HG03558 (cell line): Measurements from ENCODE around the gene COX8C.

Experiments
- ATAC-seq: cut with Tn5 transposase; IDR thresholded peaks from one replicate; pipeline ENCODE4 v1.9.1; 2021; ENCODE audit warnings: moderate number of reproducible peaks; ENCODE audit not compliant: unreplicated experiment; ENCODE audit errors: extremely low read depth

The COX8C gene, protein sequence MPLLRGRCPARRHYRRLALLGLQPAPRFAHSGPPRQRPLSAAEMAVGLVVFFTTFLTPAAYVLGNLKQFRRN

GRCh38 chr14:93346926-93347721 lies at the start of gene COX8C:
Gene COX8C (plus strand): TSS chr14:93347182. CDS start chr14:93347269, 87 bp downstream.
- ATAC-seq: no peak

DNA sequence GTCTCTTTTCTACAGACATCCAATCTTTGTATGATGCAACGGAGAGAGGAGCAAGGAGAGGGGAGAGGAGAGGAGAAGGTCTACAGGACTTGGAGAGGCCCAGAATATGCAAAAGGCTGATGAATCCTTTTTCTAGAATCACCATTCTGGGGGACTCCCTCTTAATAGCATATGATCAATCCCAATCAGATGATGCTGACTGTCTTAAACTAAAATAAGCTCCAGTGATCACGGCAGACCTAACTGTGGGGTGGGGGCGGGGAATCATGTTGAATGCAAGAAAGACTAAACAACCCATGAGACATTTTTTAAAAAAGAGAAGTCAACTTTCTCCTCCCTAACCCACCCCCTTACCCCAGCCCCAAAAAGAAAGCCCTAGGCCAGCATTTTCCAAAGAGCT lies 47.6 kb upstream of the COX8C start:
- no peak for ATAC-seq

DNA sequence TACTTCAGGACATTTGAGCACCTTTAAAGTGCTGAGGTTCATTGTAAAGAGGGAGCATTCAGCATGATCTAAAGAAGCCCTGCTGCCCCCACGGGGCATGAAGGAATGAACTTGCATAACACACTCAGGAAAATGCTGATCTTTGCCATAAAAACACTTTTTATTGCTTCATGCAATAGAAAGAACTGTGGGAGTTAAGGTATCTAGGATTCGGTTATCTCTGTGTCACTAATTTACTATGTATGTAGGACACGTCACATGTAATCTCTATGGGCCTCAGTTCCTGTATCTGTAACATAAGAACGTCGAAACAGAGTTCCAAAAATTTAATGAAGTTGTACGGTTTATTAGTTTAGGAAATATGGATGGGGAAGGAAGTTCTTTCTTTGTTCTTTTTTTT lies 47.1 kb upstream of the COX8C start:
- no peak for ATAC-seq

DNA sequence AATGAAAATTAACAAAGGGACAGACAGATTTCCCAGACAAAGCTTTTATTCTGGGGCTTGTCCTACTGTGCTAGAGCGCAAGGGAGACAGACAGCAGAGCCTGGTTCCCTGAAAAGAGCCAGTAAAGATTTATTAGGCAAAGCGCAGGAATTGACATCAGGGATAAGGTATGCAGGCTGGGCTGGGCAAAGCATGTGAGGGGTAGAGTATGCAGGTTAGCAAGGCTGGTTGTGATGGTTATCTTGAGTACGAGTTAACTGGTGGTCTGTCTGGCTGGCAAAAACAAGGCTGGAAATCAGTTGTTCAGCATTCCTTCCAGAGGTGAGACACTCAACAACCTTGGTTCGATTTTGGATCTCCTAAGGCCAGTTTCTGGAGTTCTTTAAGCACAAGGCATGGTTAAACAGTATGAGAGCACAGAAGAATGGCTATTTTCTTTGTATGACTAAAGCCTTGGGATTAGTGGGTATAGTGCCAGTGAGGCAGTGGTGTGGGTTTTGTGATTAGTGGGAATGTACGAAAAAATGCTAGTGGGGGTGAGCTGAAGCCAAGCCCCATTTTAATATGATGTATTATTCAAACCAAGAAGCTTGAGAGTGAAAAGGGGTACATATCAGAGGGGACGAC lies 45.0 kb upstream of the COX8C start:
- no peak for ATAC-seq

DNA sequence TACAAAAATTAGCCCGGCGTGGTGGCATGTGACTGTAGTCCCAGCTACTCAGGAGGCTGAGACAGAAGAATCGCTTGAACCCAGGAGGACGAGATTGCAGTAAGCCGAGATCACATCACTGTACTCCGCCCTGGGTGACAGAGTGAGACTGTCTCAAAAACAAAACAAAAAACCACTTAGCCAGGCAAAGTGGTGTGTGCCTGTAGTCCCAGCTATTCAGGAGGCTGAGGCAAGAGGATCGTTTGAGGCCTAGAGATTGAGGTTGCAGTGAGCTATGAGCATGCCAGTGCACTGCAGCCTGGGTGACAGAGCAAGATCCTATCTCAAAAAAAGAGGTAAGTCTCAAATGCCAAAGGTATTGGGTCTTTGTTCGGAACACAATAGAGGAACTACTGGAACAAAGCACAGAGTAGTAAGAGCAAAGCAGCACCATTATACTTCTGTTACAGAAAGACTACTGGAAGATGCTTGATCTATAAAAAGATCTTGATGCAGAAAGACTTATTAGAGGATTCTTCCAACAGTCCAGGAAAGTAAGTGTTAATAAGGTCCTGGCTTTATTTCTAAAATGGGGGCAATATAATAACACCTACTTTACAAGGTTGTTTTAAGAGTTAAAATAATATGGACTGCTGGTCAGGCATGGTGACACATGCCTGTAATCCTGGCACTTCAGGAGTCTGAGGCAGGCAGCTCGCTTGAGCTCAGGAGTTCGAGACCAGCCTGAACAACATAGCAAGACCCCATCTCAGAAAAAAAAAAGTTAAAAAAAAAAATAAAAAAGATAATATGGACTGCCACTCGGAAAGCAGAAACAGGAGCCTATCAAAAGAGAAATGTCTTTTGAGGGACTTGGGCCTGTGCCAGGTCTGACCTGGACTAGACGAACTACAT lies 44.0 kb upstream of the COX8C start:
- no peak for ATAC-seq

DNA sequence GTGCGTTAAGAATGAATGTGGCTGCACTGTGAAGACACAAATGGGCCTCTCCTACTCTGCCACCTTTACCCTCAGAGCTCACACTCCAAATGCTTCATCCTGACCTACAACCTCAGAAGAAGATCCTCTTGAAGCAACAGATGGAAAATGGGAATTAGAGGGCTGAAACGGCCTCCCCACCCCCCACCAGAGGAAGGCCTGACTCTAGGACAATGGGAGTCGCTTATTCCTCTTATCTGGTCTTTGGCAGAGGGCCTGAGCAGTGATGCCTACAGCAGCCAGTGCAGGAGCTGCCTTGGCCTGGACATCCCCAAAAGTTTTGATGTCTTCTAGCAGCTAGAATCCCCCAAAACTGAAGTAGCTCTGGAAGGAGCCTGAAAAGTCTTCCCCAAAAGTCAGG lies 43.3 kb upstream of the COX8C start:
- ATAC-seq: no peak

DNA sequence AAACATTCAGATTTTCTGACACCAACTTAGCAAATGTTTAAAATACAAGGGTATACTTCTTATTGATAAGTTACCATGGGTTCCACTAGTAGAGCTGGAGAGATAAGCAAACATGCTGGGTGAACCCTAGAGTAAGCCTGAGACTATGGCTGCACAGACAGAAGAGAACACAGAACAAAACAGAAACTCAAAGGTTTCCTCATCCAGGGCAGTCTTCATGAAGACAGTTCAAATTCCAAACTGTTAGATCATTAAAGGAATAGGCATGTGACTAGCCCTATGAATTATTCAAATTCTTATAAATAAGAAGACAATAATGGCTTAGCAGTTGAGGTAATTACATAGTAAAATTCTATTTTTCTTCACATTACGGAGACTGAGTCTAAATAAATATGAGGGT lies 42.2 kb upstream of the COX8C start:
- no peak for ATAC-seq

- ATAC-seq: no peak
These were observed 41.1 kb upstream of the COX8C start for GRCh38 chr14:93305725-93306418.

- no peak for ATAC-seq
These were observed 40.2 kb upstream of the COX8C start for GRCh38 chr14:93306812-93307211.

DNA sequence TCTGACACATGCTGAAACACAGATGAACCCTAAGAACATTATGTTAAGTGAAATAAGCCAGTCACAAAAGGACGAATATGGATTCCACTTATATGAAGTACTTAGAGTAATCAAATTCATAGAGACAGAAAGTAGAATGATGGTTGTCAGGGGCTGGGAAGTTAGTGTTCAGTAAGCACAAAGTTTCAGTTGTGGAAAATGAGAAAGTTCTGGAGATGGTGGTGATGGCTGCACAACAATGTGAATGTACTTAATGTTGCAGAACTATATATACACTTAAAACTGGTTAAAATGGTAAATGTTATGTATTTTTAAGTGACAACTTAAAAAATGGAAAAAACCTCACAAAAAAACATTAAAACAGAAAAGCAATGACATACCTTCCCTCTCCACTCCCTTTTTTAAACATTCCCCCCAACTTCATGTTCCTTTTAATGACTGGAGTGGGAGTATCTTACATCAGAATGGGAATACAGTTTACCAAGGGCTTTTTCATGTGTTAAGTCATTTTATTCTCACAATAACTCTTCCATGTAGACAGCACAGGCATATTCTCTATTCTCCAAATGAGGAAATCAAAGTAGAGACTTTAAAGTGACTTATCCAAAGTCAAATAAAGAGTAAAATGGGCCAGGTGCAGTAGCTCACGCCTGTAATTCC lies 38.2 kb upstream of the COX8C start:
- no peak for ATAC-seq

GRCh38 chr14:93309427-93309966 lies 37.5 kb upstream of the COX8C start:
- no peak for ATAC-seq

GRCh38 chr14:93311082-93311481 lies 35.9 kb upstream of the COX8C start:
- ATAC-seq: no peak

GRCh38 chr14:93315575-93315974 lies 31.4 kb upstream of the COX8C start:
- no peak for ATAC-seq

GRCh38 chr14:93316716-93317115 lies 30.3 kb upstream of the COX8C start:
- no peak for ATAC-seq

- ATAC-seq: no peak
These were observed 29.6 kb upstream of the COX8C start for GRCh38 chr14:93317210-93317874.

DNA sequence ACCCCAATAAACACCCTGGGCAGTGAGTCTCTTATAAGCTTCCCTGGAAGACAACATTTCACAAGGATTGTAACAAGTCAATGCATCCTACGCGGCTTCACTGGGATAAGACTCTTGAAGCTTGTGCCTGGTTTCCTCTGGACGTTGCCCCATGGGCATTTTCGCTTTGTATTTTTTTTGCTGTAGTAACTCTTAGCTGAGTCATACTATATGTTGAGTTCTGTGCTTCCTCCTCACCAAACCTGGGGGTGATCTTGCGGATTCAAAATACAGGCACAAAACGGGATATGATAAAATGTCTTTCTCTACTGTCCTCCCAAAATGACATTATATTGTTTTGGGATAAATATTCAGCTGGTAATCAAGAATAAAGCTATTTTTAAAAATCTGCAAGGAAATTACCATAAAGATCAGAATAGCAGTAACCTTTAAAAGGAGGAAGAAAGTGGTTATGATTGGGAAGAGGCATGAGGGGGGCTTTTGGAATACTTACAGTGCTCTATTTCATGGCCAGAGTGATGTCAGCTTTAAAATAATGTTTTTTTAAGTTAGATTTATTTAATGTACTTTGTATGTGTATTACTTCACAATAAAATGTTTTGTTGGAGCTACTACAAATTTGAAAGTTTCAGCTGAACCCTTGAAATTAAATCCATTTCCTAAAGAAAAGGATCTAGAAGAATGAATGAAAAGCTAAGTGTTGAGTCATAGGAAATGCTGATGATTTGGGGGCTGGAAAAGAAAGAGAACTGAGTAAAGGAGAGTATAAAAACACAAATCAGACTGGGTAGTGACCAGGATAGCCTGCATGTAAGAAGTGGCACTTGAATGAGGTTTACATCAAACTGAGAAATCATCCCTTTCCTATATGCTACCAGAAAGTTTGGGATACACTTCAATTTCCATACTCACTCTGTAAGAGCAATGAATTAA lies 28.8 kb upstream of the COX8C start:
- ATAC-seq: no peak

GRCh38 chr14:93318927-93319326 lies 28.1 kb upstream of the COX8C start:
- no peak for ATAC-seq

- no peak for ATAC-seq
These were observed 27.5 kb upstream of the COX8C start for GRCh38 chr14:93319494-93319893.
